ENCODE results near the gene CAP1. TPM values are rescaled to one million over a fixed set of nuclear protein-coding genes. Genes with fewer than 3 reads are reported as not detected.

CAP1 gene
- total and polyA plus RNA-seq, 9 of the 15 experiments (the other 6 are each of a cell fraction or from before 2014, with no cell fraction given) = 230 to 658 (median 281) TPM

GRCh38 chr1:40058453-40059337, 18.2 kb downstream of the CAP1 start (continued):
- TF ChIP-seq SFPQ (IDR thresholded peaks at IDR 0.05; ENCODE audit: low read depth, low read length) (no peak), CCNT2 (IDR thresholded peaks at IDR 0.05; ENCODE audit: borderline replicate concordance, extremely low read depth, insufficient read length, low read depth, low read length) (peak; percentile 21), HDAC6 (IDR thresholded peaks at IDR 0.05; ENCODE audit: low read depth, low read length) (no peak), NR4A1 (CRISPR knock-in tag; IDR thresholded peaks at IDR 0.05) (no peak), NR4A1 (tag; IDR thresholded peaks at IDR 0.05) (peak; percentile 66; the same call in 1 of the 2 replicates), ZMIZ1 (IDR thresholded peaks at IDR 0.05; ENCODE audit: low read depth in 2 of 2, low read length in 2 of 2) (no peak), KLF6 (CRISPR knock-in tag; IDR thresholded peaks at IDR 0.05; ENCODE audit: borderline replicate concordance) (0 out of 2 replicates have a peak, but pooled peaks have one; percentile 8), ZNF23 (CRISPR knock-in tag; IDR thresholded peaks at IDR 0.05) (no peak), TCF3 (CRISPR knock-in tag; IDR thresholded peaks at IDR 0.05) (peak; percentile 6; the same call in 1 of the 2 replicates), TCFL5 (CRISPR knock-in tag; conservative IDR thresholded peaks at IDR 0.05) (0 out of 2 replicates have a peak, but pooled peaks have one; percentile 10), TRIM28 (IDR thresholded peaks at IDR 0.05) (no peak), CBFB (CRISPR knock-in tag; IDR thresholded peaks at IDR 0.05) (no peak), ZNF121 (CRISPR knock-in tag; conservative IDR thresholded peaks at IDR 0.05) (no peak), U2AF2 (optimal IDR thresholded peaks at IDR 0.05; ENCODE audit: low read depth, low read length) (no peak), PURB (CRISPR knock-in tag; IDR thresholded peaks at IDR 0.05; ENCODE audit: low read depth) (no peak), STAT5A (IDR thresholded peaks at IDR 0.05; ENCODE audit: borderline replicate concordance, low read length) (no peak), ZEB2 (IDR thresholded peaks at IDR 0.05) (no peak), ZNF668 (CRISPR knock-in tag; IDR thresholded peaks at IDR 0.05) (no peak), ZNF707 (CRISPR knock-in tag; conservative IDR thresholded peaks at IDR 0.05) (no peak), MXI1 (IDR thresholded peaks at IDR 0.05; ENCODE audit: low read depth, low read length) (no peak), RBM39 (optimal IDR thresholded peaks at IDR 0.05; ENCODE audit: low read depth, low read length) (no peak), HMBOX1 (IDR thresholded peaks at IDR 0.05) (peak; percentile 96)
